NCI-H2196 (cell line): ENCODE data around the gene C20orf173.

Source experiments
- DNase-seq: peaks from one replicate; lab custom pipeline; 2025; ENCODE audit not compliant: unreplicated experiment; lab: John Stamatoyannopoulos, UW

The C20orf173 gene

GRCh38 chr20:35529552-35529951 is at the start of gene C20orf173:
C20orf173 (minus strand) TSS chr20:35529652; CDS start chr20:35529373, 279 bp downstream.
- no peak for DNase-seq

GRCh38 chr20:35579196-35579595 is 49.7 kb upstream of the C20orf173 start:
- no peak for DNase-seq

- DNase-seq, result no peak
Measured at GRCh38 chr20:35578469-35578868, 49.0 kb upstream of the C20orf173 start.

GRCh38 chr20:35576816-35577215 is 47.4 kb upstream of the C20orf173 start:
- DNase-seq, result no peak

GRCh38 chr20:35575958-35576357 is 46.5 kb upstream of the C20orf173 start:
- no peak for DNase-seq

- no peak for DNase-seq
Measured at GRCh38 chr20:35572838-35573237, 43.4 kb upstream of the C20orf173 start.

GRCh38 chr20:35571555-35571954 is 42.1 kb upstream of the C20orf173 start:
- no peak for DNase-seq

GRCh38 chr20:35568645-35569044 is 39.2 kb upstream of the C20orf173 start:
- DNase-seq, result peak; percentile 28

GRCh38 chr20:35564905-35565304 is 35.5 kb upstream of the C20orf173 start:
- DNase-seq, result no peak

GRCh38 chr20:35563834-35564233 is 34.4 kb upstream of the C20orf173 start:
- no peak for DNase-seq

- no peak for DNase-seq
Measured at GRCh38 chr20:35562541-35563110, 33.2 kb upstream of the C20orf173 start.

GRCh38 chr20:35561671-35562070 is 32.2 kb upstream of the C20orf173 start:
- peak; percentile 21 for DNase-seq

- DNase-seq, result peak; percentile 74
Measured at GRCh38 chr20:35561268-35561667, 31.8 kb upstream of the C20orf173 start.

- no peak for DNase-seq
Measured at GRCh38 chr20:35560541-35560940, 31.1 kb upstream of the C20orf173 start.

GRCh38 chr20:35560105-35560511 is 30.7 kb upstream of the C20orf173 start:
- no peak for DNase-seq

GRCh38 chr20:35559042-35559693 is 29.7 kb upstream of the C20orf173 start:
- no peak for DNase-seq

GRCh38 chr20:35558451-35558850 is 29.0 kb upstream of the C20orf173 start:
- DNase-seq, result no peak

- DNase-seq, result no peak
Measured at GRCh38 chr20:35556871-35557270, 27.4 kb upstream of the C20orf173 start.

- DNase-seq, result no peak
Measured at GRCh38 chr20:35555951-35556645, 26.6 kb upstream of the C20orf173 start.

- DNase-seq, result peak; percentile 60
Measured at GRCh38 chr20:35555461-35555860, 26.0 kb upstream of the C20orf173 start.

GRCh38 chr20:35552914-35553313 is 23.5 kb upstream of the C20orf173 start:
- DNase-seq, result no peak

- no peak for DNase-seq
Measured at GRCh38 chr20:35551503-35551902, 22.1 kb upstream of the C20orf173 start.
